Right ventricle myocardium superior (tissue), 1 donor: ENCODE results near the gene ARMC6. TPM values are rescaled to one million over a fixed set of nuclear protein-coding genes. Genes with fewer than 3 reads are reported as not detected.

Experiments used
- ATAC-seq: fragments of 200-7000 bp; cut with Tn5 transposase; one replicate; pipeline ENCODE4 v1.9.1; 2020; ENCODE audit warnings: mild to moderate bottlenecking; ENCODE audit not compliant: poor library complexity
- DNase-seq: peaks from one replicate; pipeline ENCODE4 v3.0.0-alpha.2; 2020
- intact Hi-C: fragments of 100-400 bp; cut with DNase I; formaldehyde crosslinking; loops from one replicate; pipeline ENCODE4 v1.11.2; 2022
- long read RNA-seq: library from polyadenylated mRNA; unstranded; transcript quantifications from one replicate; pipeline ENCODE4 v2.0.0, GENCODE V29; 2021
- total RNA-seq: library from RNA; stranded (reverse); fragmentation: NEBNext Ultra II Directional; extraction: Animal tissue kit (Norgen Biotek cat#: 25700); gene quantifications from one replicate; pipeline ENCODE4 v1.2.1, GENCODE V29; 2021
- donor health status: DM: no; HTN: yes; CAD: no; lungs with severe emphysema.

Gene ARMC6
- total RNA-seq = 15.1 TPM
- long read RNA-seq, transcript ARMC6-202 (8 exons, 2,383 nt) = major isoform, 51 of 94 reads
- long read RNA-seq, transcript ARMC6-201 (8 exons, 2,412 nt) = minor isoform, 10 of 94 reads
- long read RNA-seq, transcript ARMC6-206 (9 exons, 2,488 nt) = minor isoform, 19 of 94 reads
- long read RNA-seq, partial matches to known transcripts = 4 of 94 reads
- long read RNA-seq, other reads (novel, unspliced or antisense) = 10 of 94 reads

GRCh38 chr19:19033426-19034203 lies at the start of gene ARMC6, which contains the start of gene SUGP2:
TSS of gene ARMC6 (plus strand) at chr19:19033603. CDS start at chr19:19034210, 607 bp downstream.
TSS of gene SUGP2 (minus strand) at chr19:19033517. CDS start at chr19:19031071, 2,446 bp downstream.
- peak; percentile 94 for ATAC-seq
- peak; percentile 92 for DNase-seq
- intact Hi-C loops = no loop called here

GRCh38 chr19:18984251-18984650 lies 49.2 kb upstream of the ARMC6 start:
- no peak for DNase-seq
- intact Hi-C loops = no loop called here
- no peak for ATAC-seq

GRCh38 chr19:18985257-18985656 lies 48.1 kb upstream of the ARMC6 start:
- ATAC-seq = peak; percentile 21
- intact Hi-C loops = no loop called here
- DNase-seq = no peak

- no peak for ATAC-seq
- DNase-seq = no peak
- intact Hi-C loops = no loop called here
These were observed 45.9 kb upstream of the ARMC6 start for GRCh38 chr19:18987456-18987855.

- DNase-seq = no peak
- ATAC-seq = no peak
- intact Hi-C loops = no loop called here
These were observed 44.1 kb upstream of the ARMC6 start for GRCh38 chr19:18989316-18989715.

GRCh38 chr19:18990128-18990708 lies 43.2 kb upstream of the ARMC6 start:
- no peak for ATAC-seq
- intact Hi-C loops = no loop called here
- no peak for DNase-seq

- DNase-seq (peak; percentile 49), ATAC-seq (peak; percentile 51)
- intact Hi-C loops = no loop called here
These were observed 42.4 kb upstream of the ARMC6 start for GRCh38 chr19:18991006-18991405.

- intact Hi-C loops = no loop called here
- ATAC-seq (no peak), DNase-seq (no peak)
These were observed 41.9 kb upstream of the ARMC6 start for GRCh38 chr19:18991468-18991867.

GRCh38 chr19:18992696-18993095 lies 40.7 kb upstream of the ARMC6 start:
- ATAC-seq = no peak
- intact Hi-C loops = no loop called here
- no peak for DNase-seq

- ATAC-seq = no peak
- intact Hi-C loops = no loop called here
- DNase-seq = no peak
These were observed 40.3 kb upstream of the ARMC6 start for GRCh38 chr19:18993115-18993514.

- ATAC-seq (peak; percentile 61), DNase-seq (peak; percentile 71)
- intact Hi-C loops = no loop called here
These were observed 37.6 kb upstream of the ARMC6 start for GRCh38 chr19:18995804-18996241.

GRCh38 chr19:18996351-18996750 lies 37.1 kb upstream of the ARMC6 start:
- DNase-seq (peak; percentile 7), ATAC-seq (no peak)
- intact Hi-C loops = no loop called here

- ATAC-seq (no peak), DNase-seq (peak; percentile 8)
These were observed 36.5 kb upstream of the ARMC6 start for GRCh38 chr19:18996796-18997394.

GRCh38 chr19:18998276-18998675 lies 35.1 kb upstream of the ARMC6 start:
- DNase-seq = peak; percentile 1
- no peak for ATAC-seq

More at GRCh38 chr19:18996796-18997394, 36.5 kb upstream of the ARMC6 start:
- intact Hi-C loops = no loop called here

GRCh38 chr19:18999016-18999758 lies 34.2 kb upstream of the ARMC6 start:
- no peak for ATAC-seq
- intact Hi-C loops = no loop called here
- DNase-seq = peak; percentile 38

More at GRCh38 chr19:18998276-18998675, 35.1 kb upstream of the ARMC6 start:
- intact Hi-C loops = no loop called here

- peak; percentile 8 for DNase-seq
These were observed 33.3 kb upstream of the ARMC6 start for GRCh38 chr19:18999896-19000620.

GRCh38 chr19:19004144-19004543 lies 29.3 kb upstream of the ARMC6 start:
- no peak for ATAC-seq
- intact Hi-C loops = no loop called here
- no peak for DNase-seq

More at GRCh38 chr19:18999896-19000620, 33.3 kb upstream of the ARMC6 start:
- ATAC-seq = no peak
- intact Hi-C loops = no loop called here

GRCh38 chr19:19006213-19006612 lies 27.2 kb upstream of the ARMC6 start:
- DNase-seq (no peak), ATAC-seq (peak; percentile 41)
- intact Hi-C loops = no loop called here
